ENCODE results near the gene UBE2Q1.
A peak's percentile ranks its signal among the peaks of the same experiment; 100 is the strongest.

UBE2Q1 gene

GRCh38 chr1:154557939-154558719 lies at the start of gene UBE2Q1:
Gene UBE2Q1 (minus strand): TSS chr1:154558662. CDS start chr1:154558553, 109 bp downstream.
- H3K27ac ChIP-seq (ENCODE audit: low read length), result peak within 1 kb of the TSS; percentile 89
- peaks cover 19% of the 10 kb centered on the region; the same call in 1 of the 2 replicates for H4K20me1 ChIP-seq (ENCODE audit: insufficient read depth, low read length)
- H3K4me1 ChIP-seq (ENCODE audit: insufficient read depth, low read length), result peaks cover 37% of the 10 kb centered on the region
- ATAC-seq (ENCODE audit: insufficient read depth, low read depth) (no peak), DNase-seq (peak; percentile 37)
- no peak for TF ChIP-seq EZH2 (IDR thresholded peaks at IDR 0.05; ENCODE audit: borderline replicate concordance, low read depth, low read length, severe bottlenecking)
- peak; percentile 9 for TF ChIP-seq CTCF (IDR thresholded peaks at IDR 0.05; ENCODE audit: borderline replicate concordance, extremely low read depth, low read length, poor library complexity, severe bottlenecking)
- H3K36me3 ChIP-seq (ENCODE audit: insufficient read depth, low read length), result peaks cover 35% of the 10 kb centered on the region
- H3K79me2 ChIP-seq (ENCODE audit: insufficient read depth, low read length), result peaks cover 35% of the 10 kb centered on the region
- no peaks in the 10 kb centered on the region for H3K9me3 ChIP-seq (ENCODE audit: insufficient read depth, low read length, severe bottlenecking)
- peak within 1 kb of the TSS; percentile 77 to 80 for H3K4me3 ChIP-seq (ENCODE audit: low read depth in 1 of 2, low read length in 2 of 2)
- H3K9ac ChIP-seq (ENCODE audit: low read depth, low read length), result peak within 1 kb of the TSS; percentile 77
- H3K27me3 ChIP-seq (ENCODE audit: insufficient read depth, low read length, poor library complexity), result no peaks in the 10 kb centered on the region
- H3K4me2 ChIP-seq (ENCODE audit: insufficient read depth, low read length), result peak within 1 kb of the TSS; percentile 94
- peak within 1 kb of the TSS; percentile 89 for H2AFZ ChIP-seq (ENCODE audit: low read depth, low read length)

- peaks cover 46% of the 10 kb centered on the region for H3K4me1 ChIP-seq (ENCODE audit: insufficient read depth, low read length)
- H3K4me2 ChIP-seq (ENCODE audit: insufficient read depth, low read length), result peak within 1 kb of the TSS; percentile 96
- H3K9me3 ChIP-seq (ENCODE audit: insufficient read depth, low read length, severe bottlenecking), result no peaks in the 10 kb centered on the region
- peak within 1 kb of the TSS; percentile 91 to 98 for H3K4me3 ChIP-seq (ENCODE audit: low read depth in 1 of 2, low read length in 2 of 2)
- no peaks in the 10 kb centered on the region for H3K27me3 ChIP-seq (ENCODE audit: insufficient read depth, low read length, poor library complexity)
- peaks cover 34% of the 10 kb centered on the region for H3K36me3 ChIP-seq (ENCODE audit: insufficient read depth, low read length)
- no peak for TF ChIP-seq EZH2 (IDR thresholded peaks at IDR 0.05; ENCODE audit: borderline replicate concordance, low read depth, low read length, severe bottlenecking)
- TF ChIP-seq CTCF (IDR thresholded peaks at IDR 0.05; ENCODE audit: borderline replicate concordance, extremely low read depth, low read length, poor library complexity, severe bottlenecking), result peak; percentile 48
- peak within 1 kb of the TSS; percentile 85 for H3K9ac ChIP-seq (ENCODE audit: low read depth, low read length)
- ATAC-seq (ENCODE audit: insufficient read depth, low read depth), result peak; percentile 82
- H3K79me2 ChIP-seq (ENCODE audit: insufficient read depth, low read length), result peaks cover 96% of the 10 kb centered on the region
- peak within 1 kb of the TSS; percentile 92 for H2AFZ ChIP-seq (ENCODE audit: low read depth, low read length)
- peak within 1 kb of the TSS; percentile 90 for H3K27ac ChIP-seq (ENCODE audit: low read length)
- H4K20me1 ChIP-seq (ENCODE audit: insufficient read depth, low read length), result peaks cover 47% of the 10 kb centered on the region
- DNase-seq, result peak; percentile 93
Observed at GRCh38 chr1:154607609-154608396, 49.3 kb upstream of the UBE2Q1 start, which contains the start of gene ADAR. Gene ADAR (minus strand): TSS chr1:154608186. CDS start chr1:154608006, 180 bp downstream.

DNA sequence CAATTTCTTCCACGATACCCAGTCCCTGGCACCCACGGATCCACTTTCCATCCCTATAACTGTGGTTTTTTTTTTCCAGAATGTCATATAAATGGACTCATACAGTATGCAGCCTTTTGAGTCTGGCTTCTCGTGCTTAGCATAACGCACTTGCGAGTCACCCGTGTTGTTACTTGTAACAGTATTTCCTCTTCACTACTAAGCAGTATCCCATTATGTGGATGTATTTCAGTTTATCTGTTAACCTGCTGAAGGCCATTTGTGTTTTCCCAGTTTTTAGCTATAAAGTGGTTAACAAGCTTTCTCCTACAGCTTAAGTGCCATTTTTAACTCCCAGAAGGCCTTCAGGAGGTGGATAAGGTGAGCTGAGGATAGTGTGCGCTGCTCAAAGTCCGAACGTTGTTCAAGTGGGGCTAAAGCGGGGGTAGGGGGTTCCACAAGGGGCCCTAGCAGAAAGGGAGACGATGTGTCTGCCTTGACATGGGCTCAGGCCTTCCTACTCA lies 48.7 kb upstream of the UBE2Q1 start:
- Histone ChIP-seq H2AFZ (ENCODE audit: low read depth, low read length) (peak overlapping the region; percentile 92), H3K9ac (ENCODE audit: low read depth, low read length) (peak overlapping the region; percentile 85), H3K79me2 (ENCODE audit: insufficient read depth, low read length) (peaks cover 100% of the 10 kb centered on the region), H3K9me3 (ENCODE audit: insufficient read depth, low read length, severe bottlenecking) (no peaks in the 10 kb centered on the region), H3K27me3 (ENCODE audit: insufficient read depth, low read length, poor library complexity) (no peaks in the 10 kb centered on the region), H3K4me1 (ENCODE audit: insufficient read depth, low read length) (peaks cover 46% of the 10 kb centered on the region), H4K20me1 (ENCODE audit: insufficient read depth, low read length) (peaks cover 54% of the 10 kb centered on the region), H3K4me3 (ENCODE audit: low read depth in 1 of 2, low read length in 2 of 2) (peak overlapping the region; percentile 91 to 98), H3K4me2 (ENCODE audit: insufficient read depth, low read length) (peak overlapping the region; percentile 96), H3K36me3 (ENCODE audit: insufficient read depth, low read length) (peaks cover 40% of the 10 kb centered on the region), H3K27ac (ENCODE audit: low read length) (peak overlapping the region; percentile 90)
- ATAC-seq (ENCODE audit: insufficient read depth, low read depth) (no peak; the same call in 2 of the 3 replicates), DNase-seq (no peak)
- no peak for TF ChIP-seq EZH2 (IDR thresholded peaks at IDR 0.05; ENCODE audit: borderline replicate concordance, low read depth, low read length, severe bottlenecking)
- TF ChIP-seq CTCF (IDR thresholded peaks at IDR 0.05; ENCODE audit: borderline replicate concordance, extremely low read depth, low read length, poor library complexity, severe bottlenecking), result no peak
